Motor neuron (in vitro differentiated cells): Measurements from ENCODE around the gene SPACA4. TPM values are rescaled to one million over a fixed set of nuclear protein-coding genes. Genes with fewer than 3 reads are reported as not detected.

ENCODE experiments used
- ATAC-seq, 8 experiments: fragments of 200-7000 bp; cut with Tn5 transposase; replicated peaks in 6 of 8; 2 replicates each; pipeline ENCODE4 v1.8.0; 2021; ENCODE audit warnings: mild to moderate bottlenecking in 8 of 8, moderate library complexity in 8 of 8
- H3K27ac ChIP-seq, 2 donors: fragments of 250-450 bp; sonication (Bioruptor Pico); 2 replicates each; pipeline ENCODE4 v1.9.0; 2021; ENCODE audit warnings: antibody characterized with exemption in 2 of 2, mild to moderate bottlenecking in 2 of 2, moderate library complexity in 1 of 2
- H3K4me1 ChIP-seq, 2 donors: fragments of 250-450 bp; sonication (Bioruptor Pico); replicated peaks in 1 of 2; 2 replicates each; pipeline ENCODE4 v1.6.1; 2021; ENCODE audit warnings: antibody characterized with exemption in 2 of 2, mild to moderate bottlenecking in 2 of 2, moderate library complexity in 1 of 2
- H3K4me3 ChIP-seq, 5 donors: fragments of 250-450 bp; sonication (Bioruptor Pico); 2 replicates each; pipeline ENCODE4 v1.9.0; 2021; ENCODE audit warnings: antibody characterized with exemption in 5 of 5, mild to moderate bottlenecking in 5 of 5, moderate library complexity in 4 of 5
- WGBS, 10 experiments: fragments of 450-650 bp; shearing (Covaris generic); methylation state at CpG; one replicate each; pipeline ENCODE4 v1.0.0; 2022; 5-methylcytosine and 5-hydroxymethylcytosine counted together
- in situ Hi-C, 9 experiments: fragments of 400-800 bp; cut with MboI; loops; one replicate each; pipeline ENCODE4 v1.15.0; 2021; ENCODE audit warnings: low sequenced_read_pairs in 9 of 9, low pct_unique_long_range_greater_than_20kb in 2 of 9; ENCODE audit not compliant: unreplicated experiment in 9 of 9
- total RNA-seq, 8 experiments: library from RNA; unstranded; fragments of 300-600 nt; gene quantifications; 2 replicates each; pipeline versions ENCODE4 v1.2.3 to v1.2.4, GENCODE V29; 2022

The SPACA4 gene
- total RNA-seq, 8 experiments from 2014 or later = 0.22 to 0.66 (median 0.50) TPM; not detected in 4

GRCh38 chr19:48639483-48640375 is 33.2 kb downstream of the SPACA4 start:
- Histone ChIP-seq H3K4me1 (peaks cover 14% of the 10 kb centered on the region in 2 donors), H3K27ac (no peak overlapping the region), H3K4me3 (no peak overlapping the region)
- 42 to 100% (median 95%) methylated on average over 1 to 22 of the region's 33 CpGs; no CpG with 5 or more reads in 5 of the 10 experiments for WGBS, 10 experiments
- in situ Hi-C loops = loop anchor here in 1 of 9 experiments (25.0 kb wide), 1 partner anchor 323 kb away; the partner anchor contains the start of genes BAX and FTL
- no peak for ATAC-seq

GRCh38 chr19:48641850-48642249 is 35.3 kb downstream of the SPACA4 start:
- Histone ChIP-seq H3K4me1 (peaks cover 10 to 11% of the 10 kb centered on the region in 2 donors), H3K4me3 (no peak overlapping the region), H3K27ac (no peak overlapping the region)
- in situ Hi-C loops = loop anchor here in 1 of 9 experiments (25.0 kb wide), 1 partner anchor 320 kb away; the partner anchor contains the start of genes BAX and FTL
- ATAC-seq = no peak
- WGBS, 10 experiments = 20 to 100% (median 96%) methylated on average over 1 to 2 of the region's 2 CpGs; no CpG with 5 or more reads in 5 of the 10 experiments

- Histone ChIP-seq H3K4me3 (no peak overlapping the region), H3K27ac (no peak overlapping the region), H3K4me1 (peaks cover 10 to 11% of the 10 kb centered on the region in 2 donors)
- 50 to 100% (median 86%) methylated on average over 1 to 5 of the region's 5 CpGs; no CpG with 5 or more reads in 3 of the 10 experiments for WGBS, 10 experiments
- ATAC-seq = no peak
- in situ Hi-C loops = loop anchor here in 1 of 9 experiments (25.0 kb wide), 1 partner anchor 319 kb away; the partner anchor contains the start of genes BAX and FTL
Observed at GRCh38 chr19:48642862-48643261, 36.3 kb downstream of the SPACA4 start.

GRCh38 chr19:48644355-48644754 is 37.8 kb downstream of the SPACA4 start:
- WGBS, 10 experiments = 60% methylated on average over 1 of the region's 4 CpGs; no CpG with 5 or more reads in 9 of the 10 experiments
- ATAC-seq = no peak
- Histone ChIP-seq H3K27ac (no peak overlapping the region), H3K4me3 (peak overlapping the region; percentile 42 to 54 (median 50)), H3K4me1 (peaks cover 4 to 5% of the 10 kb centered on the region in 2 donors)
- in situ Hi-C loops = loop anchor here in 1 of 9 experiments (25.0 kb wide), 1 partner anchor 318 kb away; the partner anchor contains the start of genes BAX and FTL

GRCh38 chr19:48644839-48645619 is 38.5 kb downstream of the SPACA4 start:
- H3K27ac ChIP-seq = peak overlapping the region; percentile 81 to 85
- peak; percentile 38 to 69 (median 52) for ATAC-seq
- 0 to 20% (median 0%) methylated on average over 1 to 6 of the region's 25 CpGs; no CpG with 5 or more reads in 4 of the 10 experiments for WGBS, 10 experiments
- peaks cover 4 to 5% of the 10 kb centered on the region in 2 donors for H3K4me1 ChIP-seq
- in situ Hi-C loops = loop anchor here in 1 of 9 experiments (25.0 kb wide), 1 partner anchor 317 kb away; the partner anchor contains the start of genes BAX and FTL
- H3K4me3 ChIP-seq = peak overlapping the region; percentile 42 to 54 (median 50)

GRCh38 chr19:48645620-48646000 is 39.1 kb downstream of the SPACA4 start:
- whole genome bisulfite sequencing, 10 experiments = 0% methylated on average over 1 to 3 of the region's 6 CpGs; no CpG with 5 or more reads in 4 of the 10 experiments
- Histone ChIP-seq H3K4me1 (peaks cover 4 to 5% of the 10 kb centered on the region in 2 donors), H3K27ac (peak overlapping the region; percentile 81 to 85), H3K4me3 (peak overlapping the region; percentile 42 to 54 (median 50))
- ATAC-seq = peak in 5 of 8 experiments; percentile 3 to 25 (median 5)
- in situ Hi-C loops = loop anchor here in 1 of 9 experiments (25.0 kb wide), 1 partner anchor 317 kb away; the partner anchor contains the start of genes BAX and FTL

GRCh38 chr19:48646001-48646721 is 39.6 kb downstream of the SPACA4 start, which contains the start of gene CA11:
Gene CA11, minus strand, starts transcription at chr19:48646187. Its CDS starts 555 bp downstream, at chr19:48645632.
- 0 to 17% (median 0%) methylated on average over 1 to 2 of the region's 33 CpGs; no CpG with 5 or more reads in 5 of the 10 experiments for WGBS, 10 experiments
- in situ Hi-C loops = loop anchor here in 1 of 9 experiments (25.0 kb wide), 1 partner anchor 316 kb away; the partner anchor contains the start of genes BAX and FTL
- peak; percentile 80 to 85 (median 85) for ATAC-seq
- Histone ChIP-seq H3K4me3 (peak within 1 kb of the TSS; percentile 42 to 54 (median 50)), H3K4me1 (peaks cover 4 to 5% of the 10 kb centered on the region in 2 donors), H3K27ac (peak within 1 kb of the TSS; percentile 81 to 85)

GRCh38 chr19:48646722-48647216 is 40.2 kb downstream of the SPACA4 start:
- ATAC-seq = no peak
- Histone ChIP-seq H3K27ac (no peak overlapping the region), H3K4me1 (peaks cover 4 to 5% of the 10 kb centered on the region in 2 donors), H3K4me3 (peak overlapping the region; percentile 42 to 54 (median 50))
- in situ Hi-C loops = loop anchor here in 1 of 9 experiments (25.0 kb wide), 1 partner anchor 316 kb away; the partner anchor contains the start of genes BAX and FTL
- 40 to 58% methylated on average over 2 of the region's 10 CpGs; no CpG with 5 or more reads in 8 of the 10 experiments for WGBS, 10 experiments

- WGBS, 10 experiments = 42 to 94% (median 69%) methylated on average over 1 to 2 of the region's 2 CpGs; no CpG with 5 or more reads in 4 of the 10 experiments
- in situ Hi-C loops = loop anchor here in 1 of 9 experiments (25.0 kb wide), 1 partner anchor 314 kb away; the partner anchor contains the start of genes BAX and FTL
- Histone ChIP-seq H3K27ac (no peak overlapping the region), H3K4me3 (no peak overlapping the region), H3K4me1 (peaks cover 4 to 5% of the 10 kb centered on the region in 2 donors)
- no peak for ATAC-seq
Observed at GRCh38 chr19:48648134-48648533, 41.6 kb downstream of the SPACA4 start.

- ATAC-seq = no peak
- in situ Hi-C loops = no loop called here
- no peaks in the 10 kb centered on the region for H3K4me1 ChIP-seq
- 33 to 98% (median 80%) methylated on average over 1 to 10 of the region's 12 CpGs; no CpG with 5 or more reads in 1 of the 10 experiments for WGBS, 10 experiments
- H3K4me3 ChIP-seq = no peak overlapping the region
- no peak overlapping the region for H3K27ac ChIP-seq
Observed at GRCh38 chr19:48650974-48651682, 44.6 kb downstream of the SPACA4 start.

GRCh38 chr19:48651683-48652048 is 45.1 kb downstream of the SPACA4 start:
- H3K4me3 ChIP-seq = no peak overlapping the region
- ATAC-seq = no peak
- H3K27ac ChIP-seq = no peak overlapping the region
- no peaks in the 10 kb centered on the region for H3K4me1 ChIP-seq
- 80 to 100% (median 80%) methylated on average over 1 to 5 of the region's 5 CpGs; no CpG with 5 or more reads in 7 of the 10 experiments for WGBS, 10 experiments
- in situ Hi-C loops = no loop called here
